ENCODE data around the gene TMEM184B. TPM values are rescaled to one million over a fixed set of nuclear protein-coding genes. Genes with fewer than 3 reads are reported as not detected.

TMEM184B gene
- total and polyA plus RNA-seq, 4 donors, result 7.5 to 12.6 (median 9.9) TPM

DNA sequence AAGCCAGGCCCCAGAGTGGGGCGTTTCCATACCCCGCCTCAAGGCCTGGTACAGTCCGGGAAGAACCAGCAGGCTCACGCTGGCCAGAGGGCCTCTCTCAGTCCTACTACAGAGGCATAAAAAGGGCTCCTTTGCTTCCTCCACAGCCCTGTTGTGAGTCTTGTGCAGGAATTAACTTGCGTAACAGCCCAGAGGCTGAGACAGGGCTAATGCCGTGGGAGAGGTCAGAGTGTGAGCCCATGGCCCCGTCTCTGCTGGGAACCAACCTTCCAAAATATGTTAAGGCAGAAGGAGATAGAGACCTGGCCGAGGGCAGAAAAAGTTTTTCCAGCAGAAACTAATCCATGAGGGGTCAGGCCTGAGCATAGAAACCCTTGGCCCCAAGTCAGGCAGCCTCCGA is 19.9 kb upstream of the TMEM184B start (continued):
- TF ChIP-seq, protein P1, sequence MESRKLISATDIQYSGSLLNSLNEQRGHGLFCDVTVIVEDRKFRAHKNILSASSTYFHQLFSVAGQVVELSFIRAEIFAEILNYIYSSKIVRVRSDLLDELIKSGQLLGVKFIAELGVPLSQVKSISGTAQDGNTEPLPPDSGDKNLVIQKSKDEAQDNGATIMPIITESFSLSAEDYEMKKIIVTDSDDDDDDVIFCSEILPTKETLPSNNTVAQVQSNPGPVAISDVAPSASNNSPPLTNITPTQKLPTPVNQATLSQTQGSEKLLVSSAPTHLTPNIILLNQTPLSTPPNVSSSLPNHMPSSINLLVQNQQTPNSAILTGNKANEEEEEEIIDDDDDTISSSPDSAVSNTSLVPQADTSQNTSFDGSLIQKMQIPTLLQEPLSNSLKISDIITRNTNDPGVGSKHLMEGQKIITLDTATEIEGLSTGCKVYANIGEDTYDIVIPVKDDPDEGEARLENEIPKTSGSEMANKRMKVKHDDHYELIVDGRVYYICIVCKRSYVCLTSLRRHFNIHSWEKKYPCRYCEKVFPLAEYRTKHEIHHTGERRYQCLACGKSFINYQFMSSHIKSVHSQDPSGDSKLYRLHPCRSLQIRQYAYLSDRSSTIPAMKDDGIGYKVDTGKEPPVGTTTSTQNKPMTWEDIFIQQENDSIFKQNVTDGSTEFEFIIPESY (IDR thresholded peaks at IDR 0.05), result no peak
- peak; percentile 91 for TF ChIP-seq NR2F2 (IDR thresholded peaks at IDR 0.05)
- no peak for TF ChIP-seq HNF4G (IDR thresholded peaks at IDR 0.05)
- TF ChIP-seq, protein P2, sequence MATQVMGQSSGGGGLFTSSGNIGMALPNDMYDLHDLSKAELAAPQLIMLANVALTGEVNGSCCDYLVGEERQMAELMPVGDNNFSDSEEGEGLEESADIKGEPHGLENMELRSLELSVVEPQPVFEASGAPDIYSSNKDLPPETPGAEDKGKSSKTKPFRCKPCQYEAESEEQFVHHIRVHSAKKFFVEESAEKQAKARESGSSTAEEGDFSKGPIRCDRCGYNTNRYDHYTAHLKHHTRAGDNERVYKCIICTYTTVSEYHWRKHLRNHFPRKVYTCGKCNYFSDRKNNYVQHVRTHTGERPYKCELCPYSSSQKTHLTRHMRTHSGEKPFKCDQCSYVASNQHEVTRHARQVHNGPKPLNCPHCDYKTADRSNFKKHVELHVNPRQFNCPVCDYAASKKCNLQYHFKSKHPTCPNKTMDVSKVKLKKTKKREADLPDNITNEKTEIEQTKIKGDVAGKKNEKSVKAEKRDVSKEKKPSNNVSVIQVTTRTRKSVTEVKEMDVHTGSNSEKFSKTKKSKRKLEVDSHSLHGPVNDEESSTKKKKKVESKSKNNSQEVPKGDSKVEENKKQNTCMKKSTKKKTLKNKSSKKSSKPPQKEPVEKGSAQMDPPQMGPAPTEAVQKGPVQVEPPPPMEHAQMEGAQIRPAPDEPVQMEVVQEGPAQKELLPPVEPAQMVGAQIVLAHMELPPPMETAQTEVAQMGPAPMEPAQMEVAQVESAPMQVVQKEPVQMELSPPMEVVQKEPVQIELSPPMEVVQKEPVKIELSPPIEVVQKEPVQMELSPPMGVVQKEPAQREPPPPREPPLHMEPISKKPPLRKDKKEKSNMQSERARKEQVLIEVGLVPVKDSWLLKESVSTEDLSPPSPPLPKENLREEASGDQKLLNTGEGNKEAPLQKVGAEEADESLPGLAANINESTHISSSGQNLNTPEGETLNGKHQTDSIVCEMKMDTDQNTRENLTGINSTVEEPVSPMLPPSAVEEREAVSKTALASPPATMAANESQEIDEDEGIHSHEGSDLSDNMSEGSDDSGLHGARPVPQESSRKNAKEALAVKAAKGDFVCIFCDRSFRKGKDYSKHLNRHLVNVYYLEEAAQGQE (IDR thresholded peaks at IDR 0.05), result no peak
- peak in 1 of 2 donors; percentile 26 for TF ChIP-seq RAD21 (IDR thresholded peaks at IDR 0.05)
- peak; percentile 12 for TF ChIP-seq SP1 (IDR thresholded peaks at IDR 0.05)
- no peak for TF ChIP-seq FOXA1 (IDR thresholded peaks at IDR 0.05)
- TF ChIP-seq JUND (IDR thresholded peaks at IDR 0.05), result no peak

DNA sequence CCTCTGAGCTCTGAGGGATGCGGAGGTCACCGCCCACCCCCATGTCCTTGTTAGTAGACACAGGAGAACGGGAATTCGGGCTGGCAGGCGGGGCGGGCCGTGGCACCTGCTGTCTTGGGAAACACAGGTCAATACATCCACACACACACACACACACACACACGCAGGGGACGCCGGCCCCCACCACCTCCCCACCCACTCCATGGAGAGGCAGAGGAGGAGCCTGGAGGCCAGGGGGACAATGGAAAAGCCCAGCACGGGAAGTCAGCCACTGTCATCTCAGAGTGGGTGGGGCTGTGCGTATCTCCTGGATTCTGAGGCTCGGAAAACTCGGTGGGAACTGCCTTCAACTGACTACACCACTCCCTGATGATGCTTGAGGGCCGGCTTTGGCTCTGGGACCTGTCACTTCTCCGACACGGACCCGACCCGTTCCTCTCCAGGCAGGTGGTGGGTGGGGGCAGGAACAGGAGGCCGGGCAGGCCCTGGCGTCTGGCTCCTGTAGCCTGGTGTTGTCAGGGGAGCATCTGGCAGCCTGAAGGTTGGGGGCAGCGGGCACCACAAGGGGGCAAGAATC is 18.5 kb upstream of the TMEM184B start:
- Histone ChIP-seq H3K4me3 (ENCODE audit: low read depth in 1 of 3, low read length in 3 of 3) (no peak overlapping the region), H3K27me3 (ENCODE audit: control insufficient read depth in 4 of 4, insufficient read depth in 4 of 4, low read length in 3 of 4) (no peaks in the 10 kb centered on the region), H3K9me3 (ENCODE audit: control insufficient read depth in 4 of 4, low read length in 3 of 4) (no peaks in the 10 kb centered on the region), H3K27ac (ENCODE audit: low read depth in 1 of 2, low read length in 2 of 2) (peak overlapping the region in 1 of 2 donors; percentile 33), H3K9ac (ENCODE audit: low read depth in 1 of 2, low read length in 2 of 2) (no peak overlapping the region), H3K4me1 (ENCODE audit: control insufficient read depth in 4 of 4, insufficient read depth in 4 of 4, low read length in 3 of 4) (no peaks in the 10 kb centered on the region), H3K36me3 (ENCODE audit: control insufficient read depth in 4 of 4, insufficient read depth in 3 of 4, low read depth in 1 of 4, low read length in 3 of 4) (peaks cover 0 to 13% (median 2%) of the 10 kb centered on the region in 4 donors)
- 82% methylated on average over 22 of the region's 22 CpGs for WGBS
- DNase-seq (ENCODE audit: low spot score), result no peak
- TF ChIP-seq YY1 (IDR thresholded peaks at IDR 0.05) (no peak), FOXA2 (IDR thresholded peaks at IDR 0.05) (no peak), RAD21 (IDR thresholded peaks at IDR 0.05) (no peak), TAF1 (conservative IDR thresholded peaks at IDR 0.05) (no peak), GABPA (IDR thresholded peaks at IDR 0.05 in 1 of 2, conservative IDR thresholded peaks at IDR 0.05 in 1 of 2) (no peak), SP1 (IDR thresholded peaks at IDR 0.05) (no peak), RXRA (IDR thresholded peaks at IDR 0.05) (no peak), NR2F2 (IDR thresholded peaks at IDR 0.05) (no peak), EGR1 (IDR thresholded peaks at IDR 0.05; ENCODE audit: low read depth in 2 of 2) (no peak), JUND (IDR thresholded peaks at IDR 0.05) (no peak)
- TF ChIP-seq, protein P1 (IDR thresholded peaks at IDR 0.05), result no peak
- TF ChIP-seq, protein P3, sequence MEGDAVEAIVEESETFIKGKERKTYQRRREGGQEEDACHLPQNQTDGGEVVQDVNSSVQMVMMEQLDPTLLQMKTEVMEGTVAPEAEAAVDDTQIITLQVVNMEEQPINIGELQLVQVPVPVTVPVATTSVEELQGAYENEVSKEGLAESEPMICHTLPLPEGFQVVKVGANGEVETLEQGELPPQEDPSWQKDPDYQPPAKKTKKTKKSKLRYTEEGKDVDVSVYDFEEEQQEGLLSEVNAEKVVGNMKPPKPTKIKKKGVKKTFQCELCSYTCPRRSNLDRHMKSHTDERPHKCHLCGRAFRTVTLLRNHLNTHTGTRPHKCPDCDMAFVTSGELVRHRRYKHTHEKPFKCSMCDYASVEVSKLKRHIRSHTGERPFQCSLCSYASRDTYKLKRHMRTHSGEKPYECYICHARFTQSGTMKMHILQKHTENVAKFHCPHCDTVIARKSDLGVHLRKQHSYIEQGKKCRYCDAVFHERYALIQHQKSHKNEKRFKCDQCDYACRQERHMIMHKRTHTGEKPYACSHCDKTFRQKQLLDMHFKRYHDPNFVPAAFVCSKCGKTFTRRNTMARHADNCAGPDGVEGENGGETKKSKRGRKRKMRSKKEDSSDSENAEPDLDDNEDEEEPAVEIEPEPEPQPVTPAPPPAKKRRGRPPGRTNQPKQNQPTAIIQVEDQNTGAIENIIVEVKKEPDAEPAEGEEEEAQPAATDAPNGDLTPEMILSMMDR (IDR thresholded peaks at IDR 0.05; ENCODE audit: low read depth, low read length, missing input control), result no peak
- TF ChIP-seq, protein P4, sequence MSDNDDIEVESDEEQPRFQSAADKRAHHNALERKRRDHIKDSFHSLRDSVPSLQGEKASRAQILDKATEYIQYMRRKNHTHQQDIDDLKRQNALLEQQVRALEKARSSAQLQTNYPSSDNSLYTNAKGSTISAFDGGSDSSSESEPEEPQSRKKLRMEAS (IDR thresholded peaks at IDR 0.05), result no peak
- TF ChIP-seq, protein P5, sequence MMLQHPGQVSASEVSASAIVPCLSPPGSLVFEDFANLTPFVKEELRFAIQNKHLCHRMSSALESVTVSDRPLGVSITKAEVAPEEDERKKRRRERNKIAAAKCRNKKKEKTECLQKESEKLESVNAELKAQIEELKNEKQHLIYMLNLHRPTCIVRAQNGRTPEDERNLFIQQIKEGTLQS (IDR thresholded peaks at IDR 0.05), result no peak

Measured in liver (tissue), 9 donors.